B cell (primary cell): ENCODE data around the gene ASMT. TPM values are rescaled to one million over a fixed set of nuclear protein-coding genes. Genes with fewer than 3 reads are reported as not detected.

Experiments
- ATAC-seq: fragments of 200-7000 bp; cut with Tn5 transposase; one replicate; pipeline ENCODE4 v1.10.0; 2021; ENCODE audit warnings: low read depth, mild to moderate bottlenecking, moderate number of reproducible peaks, moderate library complexity
- CTCF ChIA-PET: fragments of 350-600 bp; sonication (Branson Sonifier 250); formaldehyde crosslinking; loops from one replicate; lab custom pipeline; 2021; ENCODE audit warnings: antibody characterized with exemption, inconsistent platforms; lab: Charles Lee
- POLR2A ChIA-PET: fragments of 350-600 bp; sonication (Branson Sonifier 250); formaldehyde crosslinking; loops from one replicate; lab custom pipeline; 2021; ENCODE audit warnings: antibody characterized with exemption; lab: Charles Lee
- DNase-seq: peaks from one replicate; pipeline ENCODE4 v3.0.0; 2013
- H2AFZ ChIP-seq: 2 replicates; pipeline ENCODE4 v1.6.1; 2012; ENCODE audit warnings: mild to moderate bottlenecking, low read depth, low read length; ENCODE audit not compliant: insufficient read depth, poor library complexity, severe bottlenecking
- H3K27ac ChIP-seq, 2 donors: 1 replicate in 1 of 2; 2 replicates in 1 of 2; pipeline ENCODE4 v1.5.1; 2012 to 2013; ENCODE audit warnings: low read length in 2 of 2, mild to moderate bottlenecking in 2 of 2, moderate library complexity in 1 of 2
- H3K27me3 ChIP-seq, 4 experiments: fragments of 200-600 bp in 1 of 4; sonication (generic) in 1 of 4; replicated peaks in 1 of 4; 1 replicate in 2 of 4; 2 replicates in 2 of 4; pipeline versions ENCODE4 v1.6.1 to v1.7.0; 2013 to 2016; ENCODE audit warnings: low read length in 3 of 4, mild to moderate bottlenecking in 2 of 4, mixed read lengths in 1 of 4, moderate library complexity in 1 of 4; ENCODE audit not compliant: insufficient read depth in 4 of 4, control insufficient read depth in 3 of 4; ENCODE audit errors: control extremely low read depth in 1 of 4
- H3K36me3 ChIP-seq, 2 experiments: replicated peaks in 1 of 2; 1 replicate in 1 of 2; 2 replicates in 1 of 2; pipeline versions ENCODE4 v1.6.1 to v1.7.1; 2013; ENCODE audit warnings: low read length in 1 of 2; ENCODE audit not compliant: insufficient read depth in 2 of 2, control insufficient read depth in 1 of 2; ENCODE audit errors: control extremely low read depth in 1 of 2, extremely low read depth in 1 of 2
- H3K4me1 ChIP-seq, 2 donors: fragments of 200-600 bp in 1 of 2; sonication (generic) in 1 of 2; 1 replicate in 1 of 2; 2 replicates in 1 of 2; pipeline versions ENCODE4 v1.5.1 to v1.6.1; 2013 to 2017; ENCODE audit warnings: low read length in 2 of 2; ENCODE audit not compliant: control insufficient read depth in 2 of 2, insufficient read depth in 2 of 2
- H3K4me2 ChIP-seq: replicated peaks from 2 replicates; pipeline ENCODE3; 2012; ENCODE audit warnings: mild to moderate bottlenecking, low read depth, low read length; ENCODE audit not compliant: poor library complexity, severe bottlenecking
- H3K4me3 ChIP-seq, 5 experiments: fragments of 200-600 bp in 1 of 5; sonication (generic) in 1 of 5; 1 replicate in 3 of 5; 2 replicates in 2 of 5; pipeline versions ENCODE4 v1.5.1 to v1.7.0; 2011 to 2016; ENCODE audit warnings: low read length in 4 of 5, mild to moderate bottlenecking in 4 of 5, low read depth in 2 of 5, control low read depth in 1 of 5, moderate library complexity in 1 of 5; ENCODE audit not compliant: insufficient read depth in 1 of 5; ENCODE audit errors: control extremely low read depth in 1 of 5, extremely low read depth in 1 of 5
- H3K79me2 ChIP-seq: fragments of 200-600 bp; sonication (generic); one replicate; pipeline ENCODE4 v1.6.0; 2016; ENCODE audit warnings: low read length; ENCODE audit not compliant: control insufficient read depth, insufficient read depth
- H3K9ac ChIP-seq: fragments of 200-600 bp; sonication (generic); 2 replicates; pipeline ENCODE4 v1.6.1; 2017; ENCODE audit warnings: mild to moderate bottlenecking, low read length, moderate library complexity
- H3K9me3 ChIP-seq, 3 donors: one replicate each; pipeline versions ENCODE4 v1.6.1 to v1.7.1; 2013; ENCODE audit warnings: low read length in 2 of 3; ENCODE audit not compliant: control insufficient read depth in 2 of 3, insufficient read depth in 1 of 3; ENCODE audit errors: control extremely low read depth in 1 of 3
- H4K20me1 ChIP-seq: 2 replicates; pipeline ENCODE4 v1.6.0; 2012; ENCODE audit warnings: mild to moderate bottlenecking, low read length; ENCODE audit not compliant: insufficient read depth, control insufficient read depth, poor library complexity, severe bottlenecking
- H3K27ac Mint-ChIP-seq: one replicate; pipeline ENCODE4 v1.8.0; 2021; ENCODE audit warnings: mixed read lengths
- H3K27me3 Mint-ChIP-seq: one replicate; pipeline ENCODE4 v1.8.0; 2021; ENCODE audit warnings: mixed read lengths
- H3K4me1 Mint-ChIP-seq: one replicate; pipeline ENCODE4 v1.8.0; 2021; ENCODE audit warnings: mixed read lengths
- H3K4me3 Mint-ChIP-seq: one replicate; pipeline ENCODE4 v1.8.0; 2021; ENCODE audit warnings: mixed read lengths
- H3K9me3 Mint-ChIP-seq: one replicate; pipeline ENCODE4 v1.8.0; 2022; ENCODE audit warnings: mixed read lengths; ENCODE audit not compliant: insufficient read depth
- CTCF ChIP-seq: fragments of 200-600 bp; IDR thresholded peaks from one replicate; pipeline ENCODE4 v1.8.0; 2022; ENCODE audit warnings: antibody characterized with exemption, mild to moderate bottlenecking
- EZH2 ChIP-seq: IDR thresholded peaks from 2 replicates; pipeline ENCODE4 v1.6.1; 2012; ENCODE audit warnings: borderline replicate concordance, low read depth, mild to moderate bottlenecking, moderate library complexity, low read length; ENCODE audit not compliant: insufficient read depth, poor library complexity, severe bottlenecking
- whole genome bisulfite sequencing: methylation state at CpG from one replicate; pipeline ENCODE4 v1.1.5; 2013; ENCODE audit warnings: missing lambda C conversion rate; ENCODE audit not compliant: insufficient coverage; 5-methylcytosine and 5-hydroxymethylcytosine counted together
- intact Hi-C: fragments of 100-400 bp; cut with micrococcal nuclease; formaldehyde crosslinking; loops from one replicate; pipeline ENCODE4 v1.10.0; 2022
- polyA plus RNA-seq: library from polyadenylated mRNA; depleted of rRNA; stranded (reverse); fragments of >200 nt; gene quantifications from 2 replicates; pipeline ENCODE4 v1.2.3, GENCODE V29; 2012
- total RNA-seq, 2 donors: library from RNA; stranded (reverse); fragments of 120-200 nt in 1 of 2; gene quantifications; 1 replicate in 1 of 2; 2 replicates in 1 of 2; pipeline versions ENCODE4 v1.2.3 to v1.2.4, GENCODE V29; 2013 to 2022

The ASMT gene
- total and polyA plus RNA-seq, 2 donors (not counting 1 experiment from before 2014, with no cell fraction given): 0.63 TPM; not detected in 1

GRCh38 chrX:1610166-1610565 is 4.7 kb upstream of the ASMT start:
- H3K4me3 ChIP-seq: no peak overlapping the region
- H3K9me3 ChIP-seq: no peaks in the 10 kb centered on the region
- no peak overlapping the region for H3K4me3 Mint-ChIP-seq
- no peak for TF ChIP-seq EZH2
- DNase-seq: no peak
- no peak overlapping the region for H2AFZ ChIP-seq
- peaks cover 3% of the 10 kb centered on the region for H3K27me3 Mint-ChIP-seq
- no peak overlapping the region for H3K4me2 ChIP-seq
- peaks cover 0 to 5% (median 0%) of the 10 kb centered on the region in 4 experiments for H3K27me3 ChIP-seq
- H3K27ac Mint-ChIP-seq: no peak overlapping the region
- H3K9ac ChIP-seq: no peak overlapping the region
- ChIA-PET POLR2A (no interaction called here), CTCF (no interaction called here)
- H3K27ac ChIP-seq: no peak overlapping the region
- no peaks in the 10 kb centered on the region for H4K20me1 ChIP-seq
- no peaks in the 10 kb centered on the region for H3K79me2 ChIP-seq
- H3K4me1 Mint-ChIP-seq: peaks cover 4% of the 10 kb centered on the region
- intact Hi-C loops: no loop called here
- 71% methylated on average over 12 of the region's 15 CpGs for WGBS
- H3K36me3 ChIP-seq: no peaks in the 10 kb centered on the region
- peaks cover 0 to 7% of the 10 kb centered on the region in 2 donors for H3K4me1 ChIP-seq
- H3K9me3 Mint-ChIP-seq: no peaks in the 10 kb centered on the region
- no peak for ATAC-seq

- no peaks in the 10 kb centered on the region for H3K36me3 ChIP-seq
- H3K9me3 ChIP-seq: no peaks in the 10 kb centered on the region
- no peaks in the 10 kb centered on the region for H3K9me3 Mint-ChIP-seq
- no peak overlapping the region for H3K4me2 ChIP-seq
- H3K4me3 Mint-ChIP-seq: no peak overlapping the region
- intact Hi-C loops: no loop called here
- DNase-seq (no peak), ATAC-seq (no peak)
- no peak overlapping the region for H3K9ac ChIP-seq
- WGBS: 82% methylated on average over 12 of the region's 12 CpGs
- H3K27ac Mint-ChIP-seq: no peak overlapping the region
- peaks cover 0 to 5% (median 0%) of the 10 kb centered on the region in 4 experiments for H3K27me3 ChIP-seq
- H3K4me3 ChIP-seq: no peak overlapping the region
- peaks cover 0 to 7% of the 10 kb centered on the region in 2 donors for H3K4me1 ChIP-seq
- H3K4me1 Mint-ChIP-seq: peaks cover 4% of the 10 kb centered on the region
- POLR2A ChIA-PET: no interaction called here
- H3K79me2 ChIP-seq: no peaks in the 10 kb centered on the region
- H3K27me3 Mint-ChIP-seq: peaks cover 5% of the 10 kb centered on the region
- H4K20me1 ChIP-seq: no peaks in the 10 kb centered on the region
- TF ChIP-seq CTCF (no peak), EZH2 (no peak)
- CTCF ChIA-PET: no interaction called here
- no peak overlapping the region for H2AFZ ChIP-seq
- no peak overlapping the region for H3K27ac ChIP-seq
Measured at GRCh38 chrX:1610736-1611135, 4.1 kb upstream of the ASMT start.
